Hematopoietic multipotent progenitor cell (in vitro differentiated cells): ENCODE results near the gene C11orf71. TPM values are rescaled to one million over a fixed set of nuclear protein-coding genes. Genes with fewer than 3 reads are reported as not detected.
A peak's percentile ranks its signal among the peaks of the same experiment; 100 is the strongest.

ENCODE experiments used
- DNase-seq, 3 donors: peaks; one replicate each; pipeline ENCODE4 v3.0.0-alpha.2; 2011 to 2015; ENCODE audit warnings: low read depth in 2 of 3, low spot score in 2 of 3
- total RNA-seq: library from RNA; depleted of rRNA; stranded (reverse); fragments of >200 nt; gene quantifications from one replicate; pipeline ENCODE4 v1.2.3, GENCODE V29; 2012

C11orf71 gene
- total RNA-seq, 1 donor: 27.7 TPM

GRCh38 chr11:114362326-114362725, 38.0 kb downstream of the C11orf71 start:
- DNase-seq: no peak

- DNase-seq: no peak
Observed at GRCh38 chr11:114359342-114359741, 41.0 kb downstream of the C11orf71 start.

GRCh38 chr11:114358716-114359115, 41.6 kb downstream of the C11orf71 start:
- DNase-seq: peak in 1 of 3 donors; percentile 29

- no peak for DNase-seq
Observed at GRCh38 chr11:114354076-114354475, 46.2 kb downstream of the C11orf71 start.

GRCh38 chr11:114353443-114353842, 46.9 kb downstream of the C11orf71 start:
- no peak for DNase-seq

- no peak for DNase-seq
Observed at GRCh38 chr11:114350022-114350421, 50.3 kb downstream of the C11orf71 start.

Other genes starting within 250 kb of the C11orf71 start
- 0.27 TPM for gene NNMT, start 104.1 kb downstream of the C11orf71 start, total RNA-seq
- 31.8 TPM for gene RBM7, start 155 bp upstream of the C11orf71 start, total RNA-seq
- gene REXO2, start 39.0 kb upstream of the C11orf71 start, total RNA-seq: 78.9 TPM
- gene NXPE1, start 159.4 kb upstream of the C11orf71 start, total RNA-seq: not detected
- not detected for gene NXPE4, start 195.3 kb upstream of the C11orf71 start, total RNA-seq